HFFc6 (cell line): ENCODE measurements around the gene ATOSB. TPM values are rescaled to one million over a fixed set of nuclear protein-coding genes. Genes with fewer than 3 reads are reported as not detected.

ENCODE experiments used
- DNase-seq: peaks from one replicate; pipeline ENCODE4 v3.0.0-alpha.2; 2018
- H3K27ac Mint-ChIP-seq: 2 replicates; pipeline ENCODE4 v1.8.0; 2020; ENCODE audit warnings: mild to moderate bottlenecking, mixed read lengths
- H3K27me3 Mint-ChIP-seq: 2 replicates; pipeline ENCODE4 v1.8.0; 2021; ENCODE audit warnings: mild to moderate bottlenecking, moderate library complexity, mixed read lengths; ENCODE audit not compliant: insufficient read depth
- H3K36me3 Mint-ChIP-seq: 2 replicates; pipeline ENCODE4 v1.8.0; 2021; ENCODE audit warnings: low read depth, mixed read lengths
- H3K4me1 Mint-ChIP-seq: 2 replicates; pipeline ENCODE4 v1.8.0; 2020; ENCODE audit warnings: low read depth, mixed read lengths
- H3K4me3 Mint-ChIP-seq: 2 replicates; pipeline ENCODE4 v1.8.0; 2020; ENCODE audit warnings: mild to moderate bottlenecking, moderate library complexity, mixed read lengths
- H3K9me3 Mint-ChIP-seq: 2 replicates; pipeline ENCODE4 v1.8.0; 2020; ENCODE audit warnings: mild to moderate bottlenecking, mixed read lengths
- CTCF ChIP-seq: fragments of 200-600 bp; sonication (generic); IDR thresholded peaks from 2 replicates; pipeline ENCODE4 v1.5.0; 2021; ENCODE audit warnings: antibody characterized with exemption, mild to moderate bottlenecking
- long read RNA-seq: library from polyadenylated mRNA; unstranded; transcript quantifications from one replicate; pipeline ENCODE4 v2.0.0, GENCODE V29; 2019
- total RNA-seq, 6 experiments: library from RNA; stranded (reverse); fragmentation: NEBNext Ultra II Directional; extraction: Animal tissue kit (Norgen Biotek cat#: 25700); gene quantifications; 2 replicates in 1 of 6; 3 replicates in 5 of 6; pipeline ENCODE4 v1.2.3, GENCODE V29; 2021

Gene ATOSB, protein sequence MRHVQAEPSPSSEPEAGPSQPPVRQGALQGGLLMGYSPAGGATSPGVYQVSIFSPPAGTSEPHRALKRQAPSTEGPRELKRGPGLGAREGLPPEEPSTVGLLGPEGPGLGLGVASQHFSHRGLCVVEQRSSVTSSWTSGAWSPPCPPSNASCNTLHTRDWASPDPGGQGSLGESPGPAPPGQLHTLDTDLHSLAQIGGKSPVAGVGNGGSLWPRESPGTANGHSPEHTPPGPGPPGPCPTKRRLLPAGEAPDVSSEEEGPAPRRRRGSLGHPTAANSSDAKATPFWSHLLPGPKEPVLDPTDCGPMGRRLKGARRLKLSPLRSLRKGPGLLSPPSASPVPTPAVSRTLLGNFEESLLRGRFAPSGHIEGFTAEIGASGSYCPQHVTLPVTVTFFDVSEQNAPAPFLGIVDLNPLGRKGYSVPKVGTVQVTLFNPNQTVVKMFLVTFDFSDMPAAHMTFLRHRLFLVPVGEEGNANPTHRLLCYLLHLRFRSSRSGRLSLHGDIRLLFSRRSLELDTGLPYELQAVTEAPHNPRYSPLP
- total RNA-seq, result 10 to 100 TPM; 45.9 to 56.5 (median 49.5) TPM
- long read RNA-seq, partial matches to known transcripts, result 6 of 12 reads
- long read RNA-seq, other reads (novel, unspliced or antisense), result 5 of 12 reads

DNA sequence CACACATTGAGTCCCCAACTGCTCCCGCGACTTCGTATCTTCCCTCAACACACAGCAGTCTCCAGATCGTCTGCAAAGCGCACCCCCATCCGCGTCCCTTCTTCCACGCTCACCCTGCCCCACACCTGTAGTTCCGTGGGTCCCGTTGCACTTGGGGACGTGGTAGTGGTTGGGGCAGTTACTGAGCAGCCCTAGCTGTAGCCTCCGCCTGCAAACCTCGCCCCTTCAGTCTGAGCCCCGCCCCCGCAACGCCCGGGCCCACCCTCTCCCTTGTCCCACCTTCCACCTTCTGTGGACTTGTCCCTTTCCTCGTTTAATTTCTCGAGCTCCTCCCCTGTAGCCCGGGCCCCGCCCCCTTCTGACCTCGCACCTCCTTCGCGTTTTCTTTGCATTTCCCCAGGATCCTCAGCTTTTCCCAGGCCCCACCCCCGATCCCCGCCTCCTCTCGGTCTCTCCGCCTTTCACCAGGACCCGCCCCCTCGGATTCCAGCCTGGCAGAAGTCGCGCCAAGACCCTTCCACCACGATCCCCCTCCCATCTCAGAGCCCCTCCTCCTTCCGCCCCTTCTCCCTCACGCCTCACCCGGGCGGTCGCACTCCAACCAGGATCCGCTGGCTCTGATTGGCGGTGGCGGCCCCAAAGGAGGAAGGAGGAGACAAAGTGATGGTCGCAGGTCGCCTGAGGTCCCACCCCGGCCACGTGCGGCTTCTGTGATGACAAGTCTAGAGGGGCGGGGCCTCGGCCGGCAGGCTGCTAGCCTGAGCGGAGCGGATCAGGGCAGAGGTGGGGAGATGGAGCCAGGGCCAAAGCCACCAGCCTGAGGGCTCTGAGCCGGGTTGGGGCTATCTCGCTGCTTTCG lies at the start of gene ATOSB:
Gene ATOSB, minus strand, starts transcription at position 183 of the 859 bp plus-strand sequence. CDS start 7,588 bp downstream, outside the sequence.
- H3K27me3 Mint-ChIP-seq, result peaks cover 5% of the 10 kb centered on the region; the same call in 1 of the 2 replicates
- H3K4me3 Mint-ChIP-seq, result peak within 1 kb of the TSS; percentile 93
- peak within 1 kb of the TSS; percentile 94 for H3K27ac Mint-ChIP-seq
- no peaks in the 10 kb centered on the region for H3K9me3 Mint-ChIP-seq
- H3K4me1 Mint-ChIP-seq, result peaks cover 45% of the 10 kb centered on the region
- peaks cover 5% of the 10 kb centered on the region for H3K36me3 Mint-ChIP-seq
- peak; percentile 97 for DNase-seq
- TF ChIP-seq CTCF, result no peak

- Mint-ChIP-seq H3K9me3 (no peaks in the 10 kb centered on the region), H3K4me1 (peaks cover 33% of the 10 kb centered on the region), H3K36me3 (no peaks in the 10 kb centered on the region; the same call in 1 of the 2 replicates), H3K4me3 (peak overlapping the region; percentile 48), H3K27ac (peak overlapping the region; percentile 73), H3K27me3 (no peaks in the 10 kb centered on the region; the same call in 1 of the 2 replicates)
- TF ChIP-seq CTCF, result no peak
- DNase-seq, result peak; percentile 65
These were observed 49.0 kb upstream of the ATOSB start for GRCh38 chr9:35164711-35165110.

DNA sequence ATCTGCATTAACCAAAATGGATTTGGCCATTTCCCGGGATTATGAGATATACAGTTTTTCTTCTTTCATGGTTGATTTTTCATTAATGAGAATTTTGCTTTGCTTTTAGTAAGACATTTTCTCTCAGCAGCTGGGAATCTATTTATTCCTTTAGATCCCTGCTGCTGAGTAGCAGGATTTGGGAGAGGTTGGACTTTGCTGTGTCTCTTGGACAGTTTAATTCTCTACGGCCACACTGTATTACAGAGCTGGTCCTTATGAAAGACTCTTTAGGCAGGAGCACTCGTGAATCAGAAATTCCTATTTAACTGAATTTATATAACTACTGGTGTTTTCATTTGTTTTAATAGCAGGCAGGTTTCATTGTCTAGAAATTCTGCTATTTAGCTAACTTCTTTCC lies 47.8 kb upstream of the ATOSB start:
- Mint-ChIP-seq H3K36me3 (no peaks in the 10 kb centered on the region; the same call in 1 of the 2 replicates), H3K4me1 (peaks cover 33% of the 10 kb centered on the region), H3K27ac (0 out of 2 replicates have a peak overlapping the region, but pooled peaks have one; percentile 90), H3K9me3 (no peaks in the 10 kb centered on the region), H3K4me3 (peak overlapping the region; percentile 95), H3K27me3 (no peaks in the 10 kb centered on the region; the same call in 1 of the 2 replicates)
- TF ChIP-seq CTCF, result no peak
- no peak for DNase-seq

GRCh38 chr9:35162605-35163315 lies 47.1 kb upstream of the ATOSB start:
- peak overlapping the region; percentile 95 for H3K4me3 Mint-ChIP-seq

More at GRCh38 chr9:35162605-35163315, 47.1 kb upstream of the ATOSB start:
- H3K27me3 Mint-ChIP-seq, result no peaks in the 10 kb centered on the region
- peaks cover 33% of the 10 kb centered on the region for H3K4me1 Mint-ChIP-seq
- DNase-seq, result no peak
- H3K27ac Mint-ChIP-seq, result peak overlapping the region; percentile 90
- TF ChIP-seq CTCF, result no peak
- no peaks in the 10 kb centered on the region for H3K9me3 Mint-ChIP-seq
- no peaks in the 10 kb centered on the region; the same call in 1 of the 2 replicates for H3K36me3 Mint-ChIP-seq
